GM12878 (cell line): ENCODE measurements around the gene MASP1. TPM values are rescaled to one million over a fixed set of nuclear protein-coding genes. Genes with fewer than 3 reads are reported as not detected.

ENCODE experiments used
- ATAC-seq: fragments of 200-7000 bp; cut with Tn5 transposase; 3 replicates; pipeline ENCODE4 v1.9.1; 2020; ENCODE audit warnings: mild to moderate bottlenecking, moderate library complexity
- BruUV-seq: library from RNA; stranded (reverse); fragments of 400-500 nt; replicated peaks from 2 replicates; lab custom pipeline; 2021; lab: Mats Ljungman, UMichigan
- CTCF ChIA-PET: fragments of 300-600 bp; sonication (Branson Sonifier 250); formaldehyde crosslinking; extraction: SDS; loops from one replicate; lab custom pipeline; 2021; ENCODE audit warnings: inconsistent platforms; lab: Yijun Ruan, JAX
- POLR2A ChIA-PET: fragments of 350-600 bp; formaldehyde crosslinking; extraction: SDS; loops from one replicate; lab custom pipeline; 2021; ENCODE audit warnings: inconsistent platforms; lab: Charles Lee
- RAD21 ChIA-PET: fragments of 300-600 bp; sonication (Branson Sonifier 250); formaldehyde crosslinking; loops from one replicate; lab custom pipeline; 2023; ENCODE audit warnings: antibody characterized with exemption; ENCODE audit not compliant: unreplicated experiment; lab: Charles Lee
- SMC1A ChIA-PET: fragments of 300-600 bp; sonication (Branson Sonifier 250); formaldehyde crosslinking; loops from one replicate; lab custom pipeline; 2023; ENCODE audit not compliant: unreplicated experiment, uncharacterized antibody; lab: Charles Lee
- DNase-seq: peaks from one replicate; pipeline ENCODE4 v3.0.0-alpha.2; 2011; ENCODE audit warnings: low read depth, low spot score
- FAIRE-seq: peaks from 3 replicates; lab custom pipeline; 2011; peaks lifted over from hg19 to GRCh38; lab: Jason Lieb, UNC
- H2AFZ ChIP-seq: 2 replicates; pipeline ENCODE4 v1.6.0; 2011; ENCODE audit warnings: low read depth, low read length, control low read depth; ENCODE audit not compliant: control insufficient read depth
- H3K27ac ChIP-seq: 2 replicates; pipeline ENCODE4 v1.5.1; 2011; ENCODE audit warnings: control low read depth; ENCODE audit not compliant: control insufficient read depth, insufficient read depth
- H3K27me3 ChIP-seq, 2 experiments: replicated peaks in 1 of 2; 2 replicates each; pipeline versions ENCODE4 v1.6.0 to v1.6.1; 2011; ENCODE audit warnings: low read length in 1 of 2; ENCODE audit not compliant: control insufficient read depth in 2 of 2, insufficient read depth in 2 of 2
- H3K36me3 ChIP-seq, 2 experiments: 2 replicates each; pipeline ENCODE4 v1.5.1; 2011; ENCODE audit warnings: low read length in 1 of 2; ENCODE audit not compliant: control insufficient read depth in 2 of 2, insufficient read depth in 2 of 2
- H3K4me1 ChIP-seq: 2 replicates; pipeline ENCODE4 v1.6.1; 2011; ENCODE audit warnings: mild to moderate bottlenecking, low read length, moderate library complexity, mixed read lengths; ENCODE audit not compliant: control insufficient read depth, insufficient read depth
- H3K4me2 ChIP-seq: 2 replicates; pipeline ENCODE4 v1.6.0; 2011; ENCODE audit warnings: control low read depth; ENCODE audit not compliant: control insufficient read depth, insufficient read depth
- H3K4me3 ChIP-seq: fragments of 200-600 bp; sonication (generic); 2 replicates; pipeline ENCODE4 v1.5.1; 2016
- H3K79me2 ChIP-seq: 2 replicates; pipeline ENCODE4 v1.6.0; 2011; ENCODE audit warnings: low read length; ENCODE audit not compliant: control insufficient read depth, insufficient read depth
- H3K9ac ChIP-seq: 2 replicates; pipeline ENCODE4 v1.8.0; 2011; ENCODE audit warnings: low read length, control low read depth, mixed read lengths; ENCODE audit not compliant: control insufficient read depth, insufficient read depth
- H3K9me3 ChIP-seq: replicated peaks from 3 replicates; pipeline ENCODE4 v1.5.1; 2011; ENCODE audit warnings: mild to moderate bottlenecking, low read length; ENCODE audit not compliant: control insufficient read depth, insufficient read depth
- H4K20me1 ChIP-seq: 2 replicates; pipeline ENCODE4 v1.6.0; 2011; ENCODE audit not compliant: control insufficient read depth, insufficient read depth
- ATF7 ChIP-seq: fragments of 450-650 bp; IDR thresholded peaks from 2 replicates; pipeline ENCODE4 v1.6.1; 2016; ENCODE audit warnings: low read depth, mild to moderate bottlenecking
- BACH1 ChIP-seq: fragments of 450-650 bp; IDR thresholded peaks from 2 replicates; pipeline ENCODE4 v1.6.1; 2017; ENCODE audit warnings: mild to moderate bottlenecking, borderline replicate concordance
- CHD1 ChIP-seq: IDR thresholded peaks from 2 replicates; pipeline ENCODE4 v1.6.1; 2012; ENCODE audit warnings: low read depth, low read length, improper control_type of control experiment
- GABPA ChIP-seq: IDR thresholded peaks from 2 replicates; pipeline ENCODE4 v1.6.1; 2014; ENCODE audit warnings: antibody characterized with exemption, low read depth, mild to moderate bottlenecking, inconsistent platforms
- JUNB ChIP-seq: IDR thresholded peaks from 2 replicates; pipeline ENCODE4 v1.6.1; 2016; ENCODE audit warnings: antibody characterized with exemption, mild to moderate bottlenecking
- KDM1A ChIP-seq: fragments of 200-600 bp; sonication (generic); IDR thresholded peaks from 2 replicates; pipeline ENCODE4 v1.6.1; 2016; ENCODE audit warnings: borderline replicate concordance
- LARP7 ChIP-seq: fragments of 450-650 bp; IDR thresholded peaks from 2 replicates; pipeline ENCODE4 v1.6.1; 2017; ENCODE audit warnings: mild to moderate bottlenecking
- NR2C1 ChIP-seq: fragments of 450-650 bp; IDR thresholded peaks from 2 replicates; pipeline ENCODE4 v1.6.1; 2017; ENCODE audit warnings: antibody characterized with exemption, mild to moderate bottlenecking, moderate library complexity
- SPI1 ChIP-seq: IDR thresholded peaks from 2 replicates; pipeline ENCODE4 v1.6.1; 2011; ENCODE audit warnings: low read depth, mild to moderate bottlenecking, low read length, moderate library complexity, borderline replicate concordance; ENCODE audit not compliant: insufficient read depth
- SUPT20H ChIP-seq: IDR thresholded peaks from 2 replicates; pipeline ENCODE4 v1.6.1; 2011; ENCODE audit warnings: low read depth, mild to moderate bottlenecking, low read length, moderate library complexity, borderline replicate concordance; ENCODE audit not compliant: control insufficient read depth
- TCF3 ChIP-seq: IDR thresholded peaks from 2 replicates; pipeline ENCODE4 v1.6.1; 2012; ENCODE audit warnings: low read depth, mild to moderate bottlenecking, low read length, borderline replicate concordance; ENCODE audit not compliant: insufficient read depth
- ZNF207 ChIP-seq: fragments of 450-650 bp; IDR thresholded peaks from 2 replicates; pipeline ENCODE4 v1.6.1; 2014; ENCODE audit warnings: antibody characterized with exemption, mild to moderate bottlenecking, borderline replicate concordance
- ZNF274 ChIP-seq: IDR thresholded peaks from one replicate; pipeline ENCODE4 v1.8.0; 2011; ENCODE audit not compliant: insufficient read length, insufficient read depth
- WGBS: methylation state at CpG from one replicate; pipeline ENCODE4 v1.1.6; 2016; ENCODE audit warnings: low lambda C conversion rate; ENCODE audit not compliant: insufficient replicate concordance, insufficient coverage; ENCODE audit errors: missing lambda C conversion rate; 5-methylcytosine and 5-hydroxymethylcytosine counted together
- in situ Hi-C: fragments of 300-500 bp; cut with MboI; formaldehyde crosslinking; loops from 9 replicates; pipeline ENCODE4 v1.14.3; 2018; ENCODE audit warnings: mixed read lengths
- intact Hi-C: fragments of 100-400 bp; cut with micrococcal nuclease; formaldehyde crosslinking; loops from one replicate; pipeline ENCODE4 v1.14.2; 2022; ENCODE audit not compliant: unreplicated experiment
- polyA plus RNA-seq, 11 experiments: library from polyadenylated mRNA; depleted of rRNA in 4 of 11; unstranded in 6 of 11; stranded (reverse) in 5 of 11; fragments of >200 nt; fragmentation: Nextera tagmentation in 4 of 11; fragmentation: Illumina TruSeq in 1 of 11; extraction: Ambion mirVana in 4 of 11; extraction: Trizol in 1 of 11; gene quantifications; 1 replicate in 1 of 11; 2 replicates in 10 of 11; pipeline versions ENCODE4 v1.2.1 to v1.2.3, GENCODE V29; 2011 to 2016; ENCODE audit warnings: inconsistent platforms in 2 of 11, missing spikeins in 2 of 11, low read depth in 1 of 11
- total RNA-seq, 4 experiments: library from RNA; depleted of rRNA in 3 of 4; stranded (reverse); fragments of >200 nt in 3 of 4; fragmentation: Illumina TruSeq in 1 of 4; extraction: Trizol in 1 of 4; gene quantifications; 2 replicates each; pipeline versions ENCODE4 v1.2.1 to v1.2.3, GENCODE V29; 2013 to 2021
- TF ChIP-seq, protein P1 (sequence below): fragments of 450-650 bp; formaldehyde crosslinking; IDR thresholded peaks from 2 replicates; pipeline ENCODE4 v1.4.0; 2022; ENCODE audit warnings: mild to moderate bottlenecking, moderate library complexity
- TF ChIP-seq, protein P2 (sequence below): IDR thresholded peaks from 2 replicates; pipeline ENCODE4 v1.6.1; 2011; ENCODE audit warnings: low read depth, mild to moderate bottlenecking, low read length, moderate library complexity, borderline replicate concordance; ENCODE audit errors: extremely low read depth
- TF ChIP-seq, protein P3 (sequence below): IDR thresholded peaks from 2 replicates; pipeline ENCODE4 v1.6.1; 2011; ENCODE audit warnings: low read depth, low read length, improper control_type of control experiment, borderline replicate concordance

Gene MASP1
- total and polyA plus RNA-seq, 10 of the 15 experiments (the other 5 are each of a cell fraction or from before 2014, with no cell fraction given): 0.05 TPM; not detected in 9

DNA sequence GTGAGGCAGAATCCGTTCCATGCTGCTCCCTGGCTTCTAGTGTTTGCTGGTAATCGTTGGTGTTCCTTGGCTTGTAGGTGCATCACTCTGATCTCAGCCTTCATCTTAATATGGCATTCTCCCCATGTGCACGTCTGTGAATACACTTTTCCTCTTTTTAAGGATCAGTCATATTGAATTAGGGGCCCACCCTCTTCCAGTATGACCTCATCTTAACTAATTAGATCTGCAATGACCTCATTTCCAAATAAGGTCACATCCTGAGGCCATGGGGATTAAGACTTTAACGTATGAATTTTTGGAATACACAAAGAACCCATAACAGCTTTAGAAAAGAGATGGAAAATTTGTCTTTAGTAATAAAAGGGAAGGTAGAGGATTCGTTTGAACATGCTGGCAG, 34.1 kb upstream of the MASP1 start:
- no peak overlapping the region for H3K27ac ChIP-seq
- TF ChIP-seq ZNF207 (no peak), JUNB (no peak), GABPA (no peak), CHD1 (no peak), NR2C1 (no peak), SUPT20H (no peak), TCF3 (no peak), BACH1 (no peak), KDM1A (no peak), ZNF274 (no peak), LARP7 (no peak), ATF7 (no peak), SPI1 (no peak)
- TF ChIP-seq, protein P1, sequence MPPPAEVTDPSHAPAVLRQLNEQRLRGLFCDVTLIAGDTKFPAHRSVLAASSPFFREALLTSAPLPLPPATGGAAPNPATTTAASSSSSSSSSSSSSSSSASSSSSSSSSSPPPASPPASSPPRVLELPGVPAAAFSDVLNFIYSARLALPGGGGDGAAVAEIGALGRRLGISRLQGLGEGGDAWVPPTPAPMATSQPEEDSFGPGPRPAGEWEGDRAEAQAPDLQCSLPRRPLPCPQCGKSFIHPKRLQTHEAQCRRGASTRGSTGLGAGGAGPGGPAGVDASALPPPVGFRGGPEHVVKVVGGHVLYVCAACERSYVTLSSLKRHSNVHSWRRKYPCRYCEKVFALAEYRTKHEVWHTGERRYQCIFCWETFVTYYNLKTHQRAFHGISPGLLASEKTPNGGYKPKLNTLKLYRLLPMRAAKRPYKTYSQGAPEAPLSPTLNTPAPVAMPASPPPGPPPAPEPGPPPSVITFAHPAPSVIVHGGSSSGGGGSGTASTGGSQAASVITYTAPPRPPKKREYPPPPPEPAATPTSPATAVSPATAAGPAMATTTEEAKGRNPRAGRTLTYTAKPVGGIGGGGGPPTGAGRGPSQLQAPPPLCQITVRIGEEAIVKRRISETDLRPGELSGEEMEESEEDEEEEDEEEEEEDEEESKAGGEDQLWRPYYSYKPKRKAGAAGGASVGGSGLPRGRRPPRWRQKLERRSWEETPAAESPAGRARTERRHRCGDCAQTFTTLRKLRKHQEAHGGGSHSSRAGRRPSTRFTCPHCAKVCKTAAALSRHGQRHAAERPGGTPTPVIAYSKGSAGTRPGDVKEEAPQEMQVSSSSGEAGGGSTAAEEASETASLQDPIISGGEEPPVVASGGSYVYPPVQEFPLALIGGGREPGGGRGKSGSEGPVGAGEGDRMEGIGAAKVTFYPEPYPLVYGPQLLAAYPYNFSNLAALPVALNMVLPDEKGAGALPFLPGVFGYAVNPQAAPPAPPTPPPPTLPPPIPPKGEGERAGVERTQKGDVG (CRISPR knock-in tag): no peak
- TF ChIP-seq, protein P2, sequence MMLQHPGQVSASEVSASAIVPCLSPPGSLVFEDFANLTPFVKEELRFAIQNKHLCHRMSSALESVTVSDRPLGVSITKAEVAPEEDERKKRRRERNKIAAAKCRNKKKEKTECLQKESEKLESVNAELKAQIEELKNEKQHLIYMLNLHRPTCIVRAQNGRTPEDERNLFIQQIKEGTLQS: no peak
- TF ChIP-seq, protein P3, sequence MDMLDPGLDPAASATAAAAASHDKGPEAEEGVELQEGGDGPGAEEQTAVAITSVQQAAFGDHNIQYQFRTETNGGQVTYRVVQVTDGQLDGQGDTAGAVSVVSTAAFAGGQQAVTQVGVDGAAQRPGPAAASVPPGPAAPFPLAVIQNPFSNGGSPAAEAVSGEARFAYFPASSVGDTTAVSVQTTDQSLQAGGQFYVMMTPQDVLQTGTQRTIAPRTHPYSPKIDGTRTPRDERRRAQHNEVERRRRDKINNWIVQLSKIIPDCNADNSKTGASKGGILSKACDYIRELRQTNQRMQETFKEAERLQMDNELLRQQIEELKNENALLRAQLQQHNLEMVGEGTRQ: no peak
- TF ChIP-seq, all 136 proteins: peak for 0
- no TSS peak for BruUV-seq
- intact Hi-C loops (no loop called here), in situ Hi-C loops (no loop called here)
- FAIRE-seq: no peak
- CTCF ChIA-PET: interaction anchor here (1.0 to 12.2 kb wide), 3 partner anchors 8 to 351 kb away, joined by 3 to 519 read pairs (median 49); partner anchors contain the start of gene SST
- POLR2A ChIA-PET: no interaction called here
- WGBS: 16% methylated on average over 5 of the region's 5 CpGs
- Histone ChIP-seq H3K4me2 (no peak overlapping the region), H3K9ac (no peak overlapping the region), H3K79me2 (no peaks in the 10 kb centered on the region), H3K4me1 (no peaks in the 10 kb centered on the region), H3K36me3 (no peaks in the 10 kb centered on the region), H3K4me3 (no peak overlapping the region), H3K27me3 (peaks cover 0 to 1% of the 10 kb centered on the region in 2 experiments; a peak in 1 of 4 replicates), H2AFZ (no peak overlapping the region), H4K20me1 (no peaks in the 10 kb centered on the region), H3K9me3 (no peaks in the 10 kb centered on the region)
- DNase-seq: no peak
- RAD21 ChIA-PET: interaction anchor here (1.3 kb wide), 1 partner anchor 354 kb away, joined by 6 read pairs; no protein-coding TSS in a partner anchor
- no peak for ATAC-seq
- SMC1A ChIA-PET: interaction anchor here (10.5 kb wide), 1 partner anchor 354 kb away, joined by 231 read pairs; no protein-coding TSS in a partner anchor
